Gastroesophageal sphincter (tissue), 4 donors: ENCODE results near the gene CSPG5. TPM values are rescaled to one million over a fixed set of nuclear protein-coding genes. Genes with fewer than 3 reads are reported as not detected.

ENCODE experiments used
- ATAC-seq: fragments of 150-250 bp; one replicate; pipeline ENCODE4 v1.9.1; 2016; ENCODE audit warnings: mild to moderate bottlenecking, moderate library complexity
- H3K27ac ChIP-seq, 4 donors: fragments of 200-600 bp; sonication (generic) in 3 of 4; 1 replicate in 3 of 4; 2 replicates in 1 of 4; pipeline ENCODE4 v1.5.1; 2016 to 2019
- H3K27me3 ChIP-seq: fragments of 200-600 bp; sonication (generic); one replicate; pipeline ENCODE4 v1.5.1; 2019
- H3K36me3 ChIP-seq, 2 donors: fragments of 200-600 bp; sonication (generic); one replicate each; pipeline ENCODE4 v1.5.1; 2019; ENCODE audit warnings: control low read depth in 1 of 2
- H3K4me1 ChIP-seq, 3 donors: fragments of 200-600 bp; sonication (generic); 1 replicate in 2 of 3; 2 replicates in 1 of 3; pipeline ENCODE4 v1.5.1; 2016 to 2019; ENCODE audit warnings: control low read depth in 2 of 3
- H3K4me3 ChIP-seq, 2 donors: fragments of 200-600 bp; sonication (generic); one replicate each; pipeline ENCODE4 v1.5.1; 2019; ENCODE audit warnings: mild to moderate bottlenecking in 1 of 2, moderate library complexity in 1 of 2
- H3K9me3 ChIP-seq, 3 donors: fragments of 200-600 bp; sonication (generic); one replicate each; pipeline ENCODE4 v1.5.1; 2017 to 2019; ENCODE audit warnings: control low read depth in 2 of 3
- CTCF ChIP-seq, 4 experiments: fragments of 200-600 bp in 2 of 4; fragments of 450-650 bp in 2 of 4; sonication (generic) in 1 of 4; IDR thresholded peaks; one replicate each; pipeline ENCODE4 v1.5.1; 2017 to 2019; ENCODE audit warnings: antibody characterized with exemption in 4 of 4, mild to moderate bottlenecking in 2 of 4, moderate library complexity in 2 of 4
- EP300 ChIP-seq: sonication (generic); formaldehyde crosslinking; IDR thresholded peaks from one replicate; pipeline ENCODE4 v1.6.1; 2017; ENCODE audit warnings: antibody characterized with exemption, mild to moderate bottlenecking
- POLR2A ChIP-seq, 2 donors: fragments of 450-650 bp; IDR thresholded peaks; one replicate each; pipeline ENCODE4 v1.6.1; 2017; ENCODE audit warnings: antibody characterized with exemption in 2 of 2, mild to moderate bottlenecking in 2 of 2, moderate library complexity in 1 of 2
- POLR2AphosphoS5 ChIP-seq: sonication (generic); formaldehyde crosslinking; IDR thresholded peaks from one replicate; pipeline ENCODE4 v1.6.1; 2017; ENCODE audit warnings: antibody characterized with exemption
- WGBS, 2 donors: methylation state at CpG; one replicate each; pipeline ENCODE4 v1.1.5; 2018; ENCODE audit warnings: low coverage in 1 of 2; 5-methylcytosine and 5-hydroxymethylcytosine counted together
- total RNA-seq, 4 donors: library from RNA; depleted of rRNA; stranded (reverse); fragments of >200 nt; gene quantifications; one replicate each; pipeline ENCODE4 v1.1.0, GENCODE V29; 2016

The CSPG5 gene
- total RNA-seq, 4 donors from 2014 or later: 0.27 to 1.0 (median 0.30) TPM; not detected in 1

- WGBS, 2 donors: 61 to 81% methylated on average over 3 of the region's 3 CpGs
- no peak for ATAC-seq
- TF ChIP-seq POLR2A (IDR thresholded peaks at IDR 0.05) (no peak), EP300 (no peak), POLR2AphosphoS5 (no peak), CTCF (IDR thresholded peaks at IDR 0.05) (no peak)
- Histone ChIP-seq H3K27me3 (no peaks in the 10 kb centered on the region), H3K36me3 (peaks cover 0 to 55% of the 10 kb centered on the region in 2 donors), H3K9me3 (no peaks in the 10 kb centered on the region), H3K27ac (no peak overlapping the region), H3K4me3 (no peak overlapping the region), H3K4me1 (peaks cover 9 to 46% (median 17%) of the 10 kb centered on the region in 3 donors)
Measured at GRCh38 chr3:47610583-47610982, 31.9 kb upstream of the CSPG5 start.

DNA sequence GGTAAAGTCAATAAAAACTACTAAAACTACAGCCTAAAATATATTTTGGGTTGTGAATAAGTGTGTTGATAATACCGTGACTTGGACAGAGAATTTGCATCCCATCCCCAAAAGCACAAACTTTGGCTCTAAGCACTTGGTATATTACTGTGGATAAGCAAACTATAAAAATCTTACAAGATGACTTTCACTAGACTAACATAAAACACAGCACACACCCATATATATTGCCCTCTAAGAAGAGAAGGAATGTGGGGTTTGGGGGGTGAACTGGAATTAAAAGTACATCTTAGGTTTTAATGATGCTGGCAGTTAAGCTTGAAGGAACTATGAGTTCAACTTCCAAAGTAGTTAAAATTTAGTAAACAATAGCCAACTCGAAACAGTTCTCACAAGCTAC is 28.7 kb upstream of the CSPG5 start:
- ATAC-seq: no peak
- no peak overlapping the region for H3K4me3 ChIP-seq
- WGBS, 2 donors: 81 to 94% methylated on average over 2 of the region's 2 CpGs
- no peak overlapping the region for H3K27ac ChIP-seq
- TF ChIP-seq POLR2AphosphoS5: no peak
- TF ChIP-seq CTCF (IDR thresholded peaks at IDR 0.05): no peak
- no peak for TF ChIP-seq EP300
- TF ChIP-seq POLR2A (IDR thresholded peaks at IDR 0.05): no peak
- H3K27me3 ChIP-seq: no peaks in the 10 kb centered on the region
- peaks cover 0 to 57% of the 10 kb centered on the region in 2 donors for H3K36me3 ChIP-seq
- H3K4me1 ChIP-seq: peaks cover 3 to 27% (median 6%) of the 10 kb centered on the region in 3 donors
- H3K9me3 ChIP-seq: no peaks in the 10 kb centered on the region

DNA sequence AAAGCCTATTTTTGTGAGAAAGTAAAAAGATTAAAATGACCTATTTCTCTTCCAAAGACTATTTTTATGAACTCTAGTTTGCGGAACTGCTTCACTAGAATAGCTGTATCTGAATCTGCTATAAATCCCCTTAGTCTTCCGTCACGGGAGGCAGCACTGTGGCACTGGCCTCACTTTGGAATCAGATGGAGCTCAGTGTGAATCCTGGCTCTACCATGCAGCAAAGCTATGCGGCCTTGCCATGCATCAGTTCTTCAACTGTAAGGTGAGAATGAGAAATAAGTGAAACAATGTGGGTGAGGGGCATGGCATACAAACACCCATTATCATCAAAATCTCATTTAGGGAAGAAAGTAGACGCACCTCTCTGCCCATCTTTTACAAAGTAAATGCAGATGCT is 27.5 kb upstream of the CSPG5 start:
- H3K4me3 ChIP-seq: no peak overlapping the region
- no peaks in the 10 kb centered on the region for H3K9me3 ChIP-seq
- peaks cover 0 to 15% (median 0%) of the 10 kb centered on the region in 3 donors for H3K4me1 ChIP-seq
- peaks cover 0 to 57% of the 10 kb centered on the region in 2 donors for H3K36me3 ChIP-seq
- H3K27ac ChIP-seq: no peak overlapping the region
- no peaks in the 10 kb centered on the region for H3K27me3 ChIP-seq
- WGBS, 2 donors: 96 to 100% methylated on average over 2 to 3 of the region's 5 CpGs
- no peak for TF ChIP-seq POLR2A (IDR thresholded peaks at IDR 0.05)
- ATAC-seq: no peak

- no peaks in the 10 kb centered on the region for H3K9me3 ChIP-seq
- TF ChIP-seq POLR2A (IDR thresholded peaks at IDR 0.05) (no peak), EP300 (no peak), CTCF (IDR thresholded peaks at IDR 0.05) (no peak), POLR2AphosphoS5 (no peak)
- no peak overlapping the region for H3K27ac ChIP-seq
- no peaks in the 10 kb centered on the region for H3K27me3 ChIP-seq
- 44 to 71% methylated on average over 2 of the region's 2 CpGs for WGBS, 2 donors
- H3K36me3 ChIP-seq: peaks cover 0 to 55% of the 10 kb centered on the region in 2 donors
- ATAC-seq: no peak
- H3K4me1 ChIP-seq: peaks cover 0 to 12% (median 0%) of the 10 kb centered on the region in 3 donors
- no peak overlapping the region for H3K4me3 ChIP-seq
Measured at GRCh38 chr3:47605652-47606051, 27.0 kb upstream of the CSPG5 start.

GRCh38 chr3:47604145-47604544 is 25.5 kb upstream of the CSPG5 start:
- no peak overlapping the region for H3K4me3 ChIP-seq
- 69 to 76% methylated on average over 2 of the region's 2 CpGs for WGBS, 2 donors
- H3K9me3 ChIP-seq: no peaks in the 10 kb centered on the region
- H3K36me3 ChIP-seq: peaks cover 0 to 47% of the 10 kb centered on the region in 2 donors
- H3K27ac ChIP-seq: no peak overlapping the region
- ATAC-seq: no peak
- no peaks in the 10 kb centered on the region for H3K27me3 ChIP-seq
- peaks cover 0 to 8% (median 0%) of the 10 kb centered on the region in 3 donors for H3K4me1 ChIP-seq
- no peak for TF ChIP-seq EP300
- TF ChIP-seq CTCF (IDR thresholded peaks at IDR 0.05): no peak
- TF ChIP-seq POLR2AphosphoS5: no peak
- no peak for TF ChIP-seq POLR2A (IDR thresholded peaks at IDR 0.05)
